ENCODE measurements around the gene R3HDM4. TPM values are rescaled to one million over a fixed set of nuclear protein-coding genes. Genes with fewer than 3 reads are reported as not detected.
A peak's percentile ranks its signal among the peaks of the same experiment; 100 is the strongest.

Gene R3HDM4
- total RNA-seq, 1 donor from 2014 or later: 35.8 TPM

GRCh38 chr19:918481-919198 lies 5.6 kb upstream of the R3HDM4 start:
- Histone ChIP-seq H3K27me3 (ENCODE audit: control insufficient read depth, insufficient read depth, low read length) (peaks cover 15% of the 10 kb centered on the region), H3K36me3 (ENCODE audit: control insufficient read depth, insufficient read depth, low read length) (no peaks in the 10 kb centered on the region), H3K4me3 (ENCODE audit: low read depth, low read length) (no peak overlapping the region)
- no peak for TF ChIP-seq CTCF (IDR thresholded peaks at IDR 0.05; ENCODE audit: insufficient read depth, low read length, severe bottlenecking)
- FAIRE-seq (no peak), DNase-seq (ENCODE audit: low read depth) (no peak)

- Histone ChIP-seq H3K4me3 (ENCODE audit: low read depth, low read length) (no peak overlapping the region), H3K27me3 (ENCODE audit: control insufficient read depth, insufficient read depth, low read length) (peaks cover 15% of the 10 kb centered on the region), H3K36me3 (ENCODE audit: control insufficient read depth, insufficient read depth, low read length) (no peaks in the 10 kb centered on the region)
- DNase-seq (ENCODE audit: low read depth) (no peak), FAIRE-seq (no peak)
- TF ChIP-seq CTCF (IDR thresholded peaks at IDR 0.05; ENCODE audit: insufficient read depth, low read length, severe bottlenecking): no peak
Measured at GRCh38 chr19:918152-918437, 5.1 kb upstream of the R3HDM4 start.

GRCh38 chr19:917323-918151 lies 4.5 kb upstream of the R3HDM4 start, which contains the start of gene KISS1R:
TSS of gene KISS1R (plus strand) at chr19:917333. CDS start at chr19:917503, 170 bp downstream.
- FAIRE-seq: no peak

GRCh38 chr19:916645-917322 lies 3.8 kb upstream of the R3HDM4 start:
- Histone ChIP-seq H3K27me3 (ENCODE audit: control insufficient read depth, insufficient read depth, low read length) (peaks cover 15% of the 10 kb centered on the region), H3K36me3 (ENCODE audit: control insufficient read depth, insufficient read depth, low read length) (no peaks in the 10 kb centered on the region), H3K4me3 (ENCODE audit: low read depth, low read length) (no peak overlapping the region)
- no peak for DNase-seq (ENCODE audit: low read depth)
- TF ChIP-seq CTCF (IDR thresholded peaks at IDR 0.05; ENCODE audit: insufficient read depth, low read length, severe bottlenecking): no peak
- FAIRE-seq: no peak

More at GRCh38 chr19:917323-918151, 4.5 kb upstream of the R3HDM4 start, which contains the start of gene KISS1R:
- TF ChIP-seq CTCF (IDR thresholded peaks at IDR 0.05; ENCODE audit: insufficient read depth, low read length, severe bottlenecking): peak; percentile 63
- H3K36me3 ChIP-seq (ENCODE audit: control insufficient read depth, insufficient read depth, low read length): no peaks in the 10 kb centered on the region
- H3K27me3 ChIP-seq (ENCODE audit: control insufficient read depth, insufficient read depth, low read length): peaks cover 15% of the 10 kb centered on the region
- no peak within 1 kb of the TSS for H3K4me3 ChIP-seq (ENCODE audit: low read depth, low read length)
- DNase-seq (ENCODE audit: low read depth): no peak

GRCh38 chr19:912181-913079 lies 589 bp downstream of the R3HDM4 start:
- no peaks in the 10 kb centered on the region for H3K36me3 ChIP-seq (ENCODE audit: control insufficient read depth, insufficient read depth, low read length)
- peak overlapping the region; percentile 88 for H3K4me3 ChIP-seq (ENCODE audit: low read depth, low read length)
- TF ChIP-seq CTCF (IDR thresholded peaks at IDR 0.05; ENCODE audit: insufficient read depth, low read length, severe bottlenecking): no peak
- DNase-seq (ENCODE audit: low read depth) (no peak), FAIRE-seq (no peak)
- peaks cover 1% of the 10 kb centered on the region for H3K27me3 ChIP-seq (ENCODE audit: control insufficient read depth, insufficient read depth, low read length)
